ENCODE results near the gene SPRYD4. TPM values are rescaled to one million over a fixed set of nuclear protein-coding genes. Genes with fewer than 3 reads are reported as not detected.
"Not testable (repeated sequence)": the region's sequence is repeated elsewhere in the genome, so short reads cannot be mapped to it uniquely, and the experiment has no call there.

The SPRYD4 gene
- total RNA-seq, 1 donor from 2014 or later = 3.1 TPM

- TF ChIP-seq CTCF (IDR thresholded peaks at IDR 0.05) = no peak
- Histone ChIP-seq H3K27me3 (ENCODE audit: low read depth) (no peaks in the 10 kb centered on the region), H3K36me3 (peaks cover 43% of the 10 kb centered on the region), H3K4me3 (no peak overlapping the region), H3K9me3 (no peaks in the 10 kb centered on the region), H3K4me1 (no peaks in the 10 kb centered on the region), H3K27ac (no peak overlapping the region)
- intact Hi-C loops (cut with DNase I) = no loop called here
- DNase-seq (no peak), ATAC-seq (no peak)
Observed at GRCh38 chr12:56431850-56432249, 36.5 kb upstream of the SPRYD4 start.

- no peak for TF ChIP-seq CTCF (IDR thresholded peaks at IDR 0.05)
- intact Hi-C loops (cut with DNase I) = no loop called here
- Histone ChIP-seq H3K27me3 (ENCODE audit: low read depth) (no peaks in the 10 kb centered on the region), H3K4me1 (no peaks in the 10 kb centered on the region), H3K27ac (no peak overlapping the region), H3K9me3 (no peaks in the 10 kb centered on the region), H3K4me3 (no peak overlapping the region), H3K36me3 (peaks cover 25% of the 10 kb centered on the region)
- no peak for ATAC-seq
- DNase-seq = no peak
Observed at GRCh38 chr12:56434828-56435227, 33.5 kb upstream of the SPRYD4 start.

- Histone ChIP-seq H3K27ac (no peak overlapping the region), H3K27me3 (ENCODE audit: low read depth) (no peaks in the 10 kb centered on the region), H3K36me3 (peaks cover 11% of the 10 kb centered on the region), H3K4me1 (no peaks in the 10 kb centered on the region), H3K9me3 (no peaks in the 10 kb centered on the region), H3K4me3 (no peak overlapping the region)
- DNase-seq (no peak), ATAC-seq (no peak)
- intact Hi-C loops (cut with DNase I) = no loop called here
- TF ChIP-seq CTCF (IDR thresholded peaks at IDR 0.05) = no peak
Observed at GRCh38 chr12:56437430-56438176, 30.8 kb upstream of the SPRYD4 start.

- H3K27me3 ChIP-seq (ENCODE audit: low read depth); ATAC-seq; H3K4me1 ChIP-seq; H3K4me3 ChIP-seq; H3K9me3 ChIP-seq; H3K27ac ChIP-seq; intact Hi-C loops (cut with DNase I); DNase-seq; H3K36me3 ChIP-seq: not testable (repeated sequence)
Observed at GRCh38 chr12:56443208-56443607, 25.2 kb upstream of the SPRYD4 start.

GRCh38 chr12:56448860-56449621 lies 19.3 kb upstream of the SPRYD4 start, which contains the start of gene TIMELESS:
TSS of gene TIMELESS (minus strand) at chr12:56449426. CDS start at chr12:56434170, 15,256 bp downstream.
- Histone ChIP-seq H3K36me3 (no peaks in the 10 kb centered on the region), H3K27ac (peak within 1 kb of the TSS; percentile 87), H3K4me1 (peaks cover 12% of the 10 kb centered on the region), H3K27me3 (ENCODE audit: low read depth) (no peaks in the 10 kb centered on the region), H3K4me3 (peak within 1 kb of the TSS; percentile 79), H3K9me3 (no peaks in the 10 kb centered on the region)
- peak; percentile 92 for DNase-seq
- TF ChIP-seq CTCF (IDR thresholded peaks at IDR 0.05) = no peak
- intact Hi-C loops (cut with DNase I) = no loop called here
- ATAC-seq = peak; percentile 98 to 99

- Histone ChIP-seq H3K27me3 (ENCODE audit: low read depth) (no peaks in the 10 kb centered on the region), H3K4me3 (peak overlapping the region; percentile 79), H3K9me3 (no peaks in the 10 kb centered on the region), H3K36me3 (no peaks in the 10 kb centered on the region), H3K27ac (peak overlapping the region; percentile 87), H3K4me1 (peaks cover 12% of the 10 kb centered on the region)
- intact Hi-C loops (cut with DNase I) = no loop called here
- DNase-seq (no peak), ATAC-seq (peak in 1 of 2 donors; percentile 2)
- TF ChIP-seq CTCF (IDR thresholded peaks at IDR 0.05) = no peak
Observed at GRCh38 chr12:56449622-56449984, 18.8 kb upstream of the SPRYD4 start.
